HG03354 (cell line): ENCODE data around the gene MRPS21.

Experiments
- ATAC-seq: cut with Tn5 transposase; IDR thresholded peaks from one replicate; pipeline ENCODE4 v1.9.1; 2021; ENCODE audit warnings: mild to moderate bottlenecking; ENCODE audit not compliant: unreplicated experiment, poor library complexity, severe bottlenecking

Gene MRPS21

GRCh38 chr1:150293433-150294253 is at the start of gene MRPS21:
MRPS21 (plus strand) TSS chr1:150293861; CDS start chr1:150294367, 506 bp downstream.
- peak; percentile 98 for ATAC-seq

- no peak for ATAC-seq
Observed at GRCh38 chr1:150249936-150250335, 43.7 kb upstream of the MRPS21 start.

- no peak for ATAC-seq
Observed at GRCh38 chr1:150256198-150256553, 37.5 kb upstream of the MRPS21 start.

- no peak for ATAC-seq
Observed at GRCh38 chr1:150256554-150257341, 36.9 kb upstream of the MRPS21 start.

DNA sequence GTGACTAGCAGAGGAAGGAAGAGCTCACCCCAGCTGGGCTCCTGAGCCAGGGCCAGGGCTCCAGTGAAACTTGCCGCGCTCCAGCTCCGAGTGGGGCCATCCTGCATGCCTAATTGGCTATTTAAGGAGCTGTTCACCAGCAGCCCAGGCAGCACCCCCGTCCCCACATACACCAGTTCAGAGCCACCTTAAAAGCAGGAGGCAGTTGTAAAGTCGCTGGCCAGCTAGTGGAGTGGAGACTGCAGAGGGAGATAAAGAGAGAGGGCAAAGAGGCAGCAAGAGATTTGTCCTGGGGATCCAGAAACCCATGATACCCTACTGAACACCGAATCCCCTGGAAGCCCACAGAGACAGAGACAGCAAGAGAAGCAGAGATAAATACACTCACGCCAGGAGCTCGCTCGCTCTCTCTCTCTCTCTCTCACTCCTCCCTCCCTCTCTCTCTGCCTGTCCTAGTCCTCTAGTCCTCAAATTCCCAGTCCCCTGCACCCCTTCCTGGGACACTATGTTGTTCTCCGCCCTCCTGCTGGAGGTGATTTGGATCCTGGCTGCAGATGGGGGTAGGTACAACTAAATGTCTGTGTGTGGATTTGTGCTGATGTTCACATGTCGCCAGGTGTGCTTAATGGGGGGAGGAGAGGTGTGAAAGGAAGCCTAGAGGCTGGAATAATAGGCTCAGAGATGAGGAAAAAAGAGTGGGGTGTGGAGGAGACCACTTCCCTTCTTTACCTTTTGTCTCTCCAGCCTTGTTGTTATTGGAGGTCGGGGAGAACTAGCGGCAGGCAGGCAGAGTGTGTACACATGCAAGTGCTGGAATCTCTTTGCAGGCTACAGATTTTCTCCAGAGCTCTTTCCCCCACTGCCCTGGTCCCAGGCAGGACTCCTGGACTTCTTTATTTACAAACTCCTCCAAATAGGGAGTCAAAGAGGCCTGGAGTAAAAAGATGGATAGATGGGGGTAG is 35.8 kb upstream of the MRPS21 start, which contains the start of gene CA14:
CA14 (plus strand) TSS at position 151 of the 962 bp plus-strand sequence; CDS start at position 506, 355 bp downstream.
- ATAC-seq: no peak

GRCh38 chr1:150259217-150259616 is 34.4 kb upstream of the MRPS21 start:
- ATAC-seq: no peak

DNA sequence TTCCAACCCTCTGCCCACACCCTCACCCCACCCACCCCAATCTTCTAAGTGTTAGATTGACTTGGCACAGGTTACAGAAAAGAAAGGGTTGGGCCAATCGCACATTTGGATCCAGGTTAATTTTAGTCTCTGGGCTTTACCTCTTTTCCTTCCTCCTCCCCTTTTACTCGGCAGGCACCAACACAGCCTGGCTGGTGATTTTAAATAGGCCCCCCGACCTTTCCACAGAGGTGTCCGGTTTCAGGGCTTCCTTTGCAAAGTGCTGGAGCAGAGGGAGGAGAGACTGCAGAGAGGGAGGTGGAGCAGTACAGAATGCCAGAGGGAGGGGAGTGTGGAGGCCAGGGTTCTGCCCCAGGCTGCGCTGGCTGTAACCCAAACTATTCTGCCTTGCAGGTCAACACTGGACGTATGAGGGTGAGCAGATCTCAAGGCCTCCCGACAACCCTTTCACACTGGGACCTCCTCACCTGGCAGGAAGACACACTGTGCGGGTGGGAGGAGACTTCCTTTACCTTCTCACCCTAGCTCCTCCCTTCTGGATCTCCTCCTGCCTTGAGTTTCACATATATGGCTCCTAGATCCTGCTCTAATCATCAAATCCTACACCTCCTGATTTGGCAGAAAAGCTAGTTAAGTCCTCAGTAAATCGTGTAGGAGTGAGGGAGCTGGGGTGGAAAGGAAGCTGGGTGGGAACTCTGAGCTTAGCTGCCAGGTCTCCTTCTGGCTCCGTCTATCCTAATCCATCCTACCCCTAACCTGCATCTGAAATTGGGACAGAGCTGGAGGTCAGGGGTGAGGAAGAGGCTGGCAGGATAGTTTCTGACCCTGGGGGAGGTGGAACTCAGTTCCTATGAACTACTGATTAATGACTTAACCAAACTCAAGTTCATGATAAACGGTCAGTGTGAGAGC is 33.6 kb upstream of the MRPS21 start:
- no peak for ATAC-seq

DNA sequence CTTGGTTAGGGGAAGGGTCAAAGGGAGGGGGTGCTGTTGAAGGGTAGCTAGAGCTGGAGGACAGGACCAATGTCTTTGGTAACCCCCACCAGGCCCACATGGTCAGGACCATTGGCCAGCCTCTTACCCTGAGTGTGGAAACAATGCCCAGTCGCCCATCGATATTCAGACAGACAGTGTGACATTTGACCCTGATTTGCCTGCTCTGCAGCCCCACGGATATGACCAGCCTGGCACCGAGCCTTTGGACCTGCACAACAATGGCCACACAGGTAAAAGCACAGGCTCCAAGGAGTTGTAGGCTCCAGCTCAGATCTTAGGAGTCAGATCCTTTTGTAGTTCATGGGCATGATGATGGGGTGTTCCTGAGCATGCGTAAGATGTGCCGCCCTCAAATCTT is 32.3 kb upstream of the MRPS21 start:
- no peak for ATAC-seq

GRCh38 chr1:150262388-150263320 is 31.0 kb upstream of the MRPS21 start:
- no peak for ATAC-seq

DNA sequence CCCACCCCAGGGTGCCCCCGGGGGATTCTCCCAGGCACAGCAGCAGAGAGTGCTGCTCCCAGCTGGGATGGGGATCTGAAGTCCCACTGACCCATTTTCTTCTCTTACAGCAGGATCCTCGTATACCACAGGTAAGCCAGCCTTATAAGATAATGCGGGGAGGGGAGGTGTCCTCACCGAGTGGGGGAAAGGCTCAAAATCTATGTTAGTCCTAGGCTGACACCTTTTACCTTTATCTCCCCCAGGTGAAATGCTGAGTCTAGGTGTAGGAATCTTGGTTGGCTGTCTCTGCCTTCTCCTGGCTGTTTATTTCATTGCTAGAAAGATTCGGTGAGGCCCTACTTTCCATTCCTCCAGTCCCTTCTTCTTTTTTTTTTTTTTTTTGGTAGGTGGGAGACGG is 30.1 kb upstream of the MRPS21 start:
- ATAC-seq: no peak

GRCh38 chr1:150267896-150268295 is 25.8 kb upstream of the MRPS21 start:
- no peak for ATAC-seq

GRCh38 chr1:150268340-150268704 is 25.3 kb upstream of the MRPS21 start:
- peak; percentile 24 for ATAC-seq

- peak; percentile 87 for ATAC-seq
Observed at GRCh38 chr1:150268705-150269403, 24.8 kb upstream of the MRPS21 start, which contains the start of gene APH1A. APH1A (minus strand) TSS chr1:150269016; CDS start chr1:150268810, 206 bp downstream.

GRCh38 chr1:150269451-150269850 is 24.2 kb upstream of the MRPS21 start:
- ATAC-seq: no peak

DNA sequence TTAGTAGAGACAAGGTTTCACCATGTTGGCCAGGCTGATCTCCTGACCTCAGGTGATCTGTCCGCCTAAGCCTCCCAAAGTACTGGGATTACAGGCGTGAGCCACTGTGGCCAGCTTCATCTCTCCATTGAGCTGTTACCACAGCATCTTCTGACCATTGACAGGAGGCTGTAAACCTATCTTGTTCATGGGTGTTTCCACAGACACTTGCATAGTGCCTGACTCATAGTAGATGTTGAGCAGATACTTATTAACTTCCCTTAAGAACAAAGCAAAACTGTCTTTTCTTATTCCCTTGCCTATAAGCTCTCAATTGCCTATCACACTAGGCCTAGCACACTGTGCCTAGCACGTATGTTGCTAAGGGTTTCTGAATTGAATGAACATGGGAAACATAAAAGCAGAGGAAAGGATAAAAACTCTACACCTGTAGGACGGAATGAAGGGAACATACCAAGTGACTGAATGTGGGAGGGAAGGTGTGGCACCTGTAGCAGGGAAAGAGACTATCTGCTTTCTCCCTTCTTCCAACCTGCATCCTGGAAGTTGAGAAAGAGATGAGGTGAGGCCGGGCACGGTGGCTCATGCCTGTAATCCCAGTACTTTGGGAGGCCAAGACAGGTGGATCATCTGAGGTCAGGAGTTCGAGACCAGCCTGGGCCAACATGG is 22.2 kb upstream of the MRPS21 start:
- no peak for ATAC-seq

DNA sequence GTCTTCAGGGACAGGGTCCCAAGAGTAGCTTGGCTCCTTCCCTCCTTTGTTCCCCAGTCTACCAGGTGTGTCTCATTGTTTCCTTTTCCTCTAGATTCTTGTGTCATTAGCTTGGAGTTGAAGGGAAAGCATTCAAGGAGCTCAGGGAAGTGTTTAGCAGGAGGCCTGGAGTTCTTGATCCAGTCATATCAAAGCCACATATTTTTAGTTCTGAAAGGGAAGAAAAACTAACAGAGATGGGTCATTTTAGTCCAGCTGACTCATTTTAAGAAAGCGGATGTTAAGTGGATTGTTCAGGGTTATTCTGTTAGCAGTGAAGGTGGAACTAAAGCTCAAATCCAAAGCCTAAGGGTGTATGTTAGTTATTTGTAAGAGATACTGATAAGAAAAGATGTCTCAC is 20.4 kb upstream of the MRPS21 start:
- no peak for ATAC-seq
